Measurements from ENCODE around the gene APOO.

The APOO gene

GRCh38 chrX:23845351-23845817 is 62.4 kb downstream of the APOO start:
- TF ChIP-seq NFIC (IDR thresholded peaks at IDR 0.05) (no peak), RAD21 (IDR thresholded peaks at IDR 0.05; ENCODE audit: low read depth) (no peak), TCF12 (IDR thresholded peaks at IDR 0.05; ENCODE audit: low read depth) (no peak)

DNA sequence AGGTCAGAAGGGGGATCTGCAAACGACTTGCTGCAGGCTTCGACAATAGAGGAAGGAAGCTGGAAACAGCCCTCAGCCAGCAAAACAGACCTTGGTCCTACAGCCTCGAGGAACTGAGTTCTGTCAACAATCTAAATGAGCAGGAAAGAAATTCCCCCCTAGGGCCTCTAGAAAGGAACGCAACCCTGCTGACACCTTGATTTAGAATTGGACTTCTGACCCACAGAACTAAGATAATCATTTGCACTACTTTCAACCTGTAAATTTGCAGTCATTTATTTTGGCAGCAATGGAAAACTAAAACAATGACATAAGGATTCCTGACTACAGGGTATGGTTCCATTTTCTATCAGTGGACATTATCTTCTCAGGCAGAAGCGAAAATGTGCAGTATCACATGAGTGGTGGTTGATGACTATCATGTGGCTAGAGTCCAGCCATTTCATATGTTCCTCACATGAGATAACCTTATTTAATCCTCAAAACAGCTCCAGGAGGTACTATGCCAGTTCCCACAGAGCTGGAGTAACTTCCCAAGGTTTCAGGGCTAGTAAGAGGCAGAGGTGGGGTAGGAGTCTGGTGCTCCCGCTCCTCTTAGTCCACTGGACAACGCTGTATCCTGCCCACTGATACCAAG is 63.1 kb downstream of the APOO start:
- TF ChIP-seq, protein P1, sequence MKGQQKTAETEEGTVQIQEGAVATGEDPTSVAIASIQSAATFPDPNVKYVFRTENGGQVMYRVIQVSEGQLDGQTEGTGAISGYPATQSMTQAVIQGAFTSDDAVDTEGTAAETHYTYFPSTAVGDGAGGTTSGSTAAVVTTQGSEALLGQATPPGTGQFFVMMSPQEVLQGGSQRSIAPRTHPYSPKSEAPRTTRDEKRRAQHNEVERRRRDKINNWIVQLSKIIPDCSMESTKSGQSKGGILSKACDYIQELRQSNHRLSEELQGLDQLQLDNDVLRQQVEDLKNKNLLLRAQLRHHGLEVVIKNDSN (IDR thresholded peaks at IDR 0.05), result no peak
- TF ChIP-seq, protein P2, sequence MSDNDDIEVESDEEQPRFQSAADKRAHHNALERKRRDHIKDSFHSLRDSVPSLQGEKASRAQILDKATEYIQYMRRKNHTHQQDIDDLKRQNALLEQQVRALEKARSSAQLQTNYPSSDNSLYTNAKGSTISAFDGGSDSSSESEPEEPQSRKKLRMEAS (IDR thresholded peaks at IDR 0.05), result no peak
- TF ChIP-seq ZBTB7A (IDR thresholded peaks at IDR 0.05; ENCODE audit: low read depth) (no peak), NFIC (IDR thresholded peaks at IDR 0.05) (no peak), YY1 (IDR thresholded peaks at IDR 0.05; ENCODE audit: low read depth) (no peak), FOXM1 (IDR thresholded peaks at IDR 0.05; ENCODE audit: borderline replicate concordance, low read depth) (no peak)

GRCh38 chrX:23841847-23842522 is 65.8 kb downstream of the APOO start:
- TF ChIP-seq CEBPB (IDR thresholded peaks at IDR 0.05) (no peak), CREB1 (IDR thresholded peaks at IDR 0.05; ENCODE audit: low read depth) (no peak), TAF1 (IDR thresholded peaks at IDR 0.05; ENCODE audit: low read depth) (no peak)
- TF ChIP-seq, protein P2 (IDR thresholded peaks at IDR 0.05), result no peak

GRCh38 chrX:23840674-23841073 is 67.1 kb downstream of the APOO start:
- TF ChIP-seq RAD21 (IDR thresholded peaks at IDR 0.05; ENCODE audit: low read depth), result no peak

- TF ChIP-seq EP300 (IDR thresholded peaks at IDR 0.05; ENCODE audit: borderline replicate concordance), result no peak
- no peak for TF ChIP-seq TAF1 (IDR thresholded peaks at IDR 0.05; ENCODE audit: low read depth)
- no peak for TF ChIP-seq TEAD4 (IDR thresholded peaks at IDR 0.05)
- no peak for TF ChIP-seq FOXM1 (IDR thresholded peaks at IDR 0.05; ENCODE audit: borderline replicate concordance, low read depth)
- TF ChIP-seq, protein P1 (IDR thresholded peaks at IDR 0.05), result no peak
- TF ChIP-seq, protein P2 (IDR thresholded peaks at IDR 0.05), result no peak
Measured at GRCh38 chrX:23838953-23839352, 68.8 kb downstream of the APOO start.

- TF ChIP-seq TEAD4 (IDR thresholded peaks at IDR 0.05) (no peak), CREB1 (IDR thresholded peaks at IDR 0.05; ENCODE audit: low read depth) (no peak)
- TF ChIP-seq, protein P1 (IDR thresholded peaks at IDR 0.05), result no peak
Measured at GRCh38 chrX:23832721-23833120, 75.0 kb downstream of the APOO start.

- TF ChIP-seq FOXM1 (IDR thresholded peaks at IDR 0.05; ENCODE audit: borderline replicate concordance, low read depth) (no peak), NFIC (IDR thresholded peaks at IDR 0.05) (no peak), ZBTB7A (IDR thresholded peaks at IDR 0.05; ENCODE audit: low read depth) (no peak), TAF1 (IDR thresholded peaks at IDR 0.05; ENCODE audit: low read depth) (no peak), CREB1 (IDR thresholded peaks at IDR 0.05; ENCODE audit: low read depth) (no peak), TEAD4 (IDR thresholded peaks at IDR 0.05) (no peak), EP300 (IDR thresholded peaks at IDR 0.05; ENCODE audit: borderline replicate concordance) (no peak), RAD21 (IDR thresholded peaks at IDR 0.05; ENCODE audit: low read depth) (no peak), TCF12 (IDR thresholded peaks at IDR 0.05; ENCODE audit: low read depth) (no peak), EGR1 (IDR thresholded peaks at IDR 0.05) (no peak), CEBPB (IDR thresholded peaks at IDR 0.05) (no peak)
- TF ChIP-seq, protein P1 (IDR thresholded peaks at IDR 0.05), result no peak
- TF ChIP-seq, protein P2 (IDR thresholded peaks at IDR 0.05), result no peak
Measured at GRCh38 chrX:23828881-23829280, 78.9 kb downstream of the APOO start.

- TF ChIP-seq YY1 (IDR thresholded peaks at IDR 0.05; ENCODE audit: low read depth) (no peak), CREB1 (IDR thresholded peaks at IDR 0.05; ENCODE audit: low read depth) (no peak), EP300 (IDR thresholded peaks at IDR 0.05; ENCODE audit: borderline replicate concordance) (no peak), RAD21 (IDR thresholded peaks at IDR 0.05; ENCODE audit: low read depth) (no peak), ZBTB7A (IDR thresholded peaks at IDR 0.05; ENCODE audit: low read depth) (no peak), TEAD4 (IDR thresholded peaks at IDR 0.05) (no peak), TAF1 (IDR thresholded peaks at IDR 0.05; ENCODE audit: low read depth) (no peak), TCF12 (IDR thresholded peaks at IDR 0.05; ENCODE audit: low read depth) (no peak), NFIC (IDR thresholded peaks at IDR 0.05) (no peak), EGR1 (IDR thresholded peaks at IDR 0.05) (no peak), FOXM1 (IDR thresholded peaks at IDR 0.05; ENCODE audit: borderline replicate concordance, low read depth) (no peak), CEBPB (IDR thresholded peaks at IDR 0.05) (no peak)
- TF ChIP-seq, protein P1 (IDR thresholded peaks at IDR 0.05), result no peak
- TF ChIP-seq, protein P2 (IDR thresholded peaks at IDR 0.05), result no peak
- TF ChIP-seq, protein P3, sequence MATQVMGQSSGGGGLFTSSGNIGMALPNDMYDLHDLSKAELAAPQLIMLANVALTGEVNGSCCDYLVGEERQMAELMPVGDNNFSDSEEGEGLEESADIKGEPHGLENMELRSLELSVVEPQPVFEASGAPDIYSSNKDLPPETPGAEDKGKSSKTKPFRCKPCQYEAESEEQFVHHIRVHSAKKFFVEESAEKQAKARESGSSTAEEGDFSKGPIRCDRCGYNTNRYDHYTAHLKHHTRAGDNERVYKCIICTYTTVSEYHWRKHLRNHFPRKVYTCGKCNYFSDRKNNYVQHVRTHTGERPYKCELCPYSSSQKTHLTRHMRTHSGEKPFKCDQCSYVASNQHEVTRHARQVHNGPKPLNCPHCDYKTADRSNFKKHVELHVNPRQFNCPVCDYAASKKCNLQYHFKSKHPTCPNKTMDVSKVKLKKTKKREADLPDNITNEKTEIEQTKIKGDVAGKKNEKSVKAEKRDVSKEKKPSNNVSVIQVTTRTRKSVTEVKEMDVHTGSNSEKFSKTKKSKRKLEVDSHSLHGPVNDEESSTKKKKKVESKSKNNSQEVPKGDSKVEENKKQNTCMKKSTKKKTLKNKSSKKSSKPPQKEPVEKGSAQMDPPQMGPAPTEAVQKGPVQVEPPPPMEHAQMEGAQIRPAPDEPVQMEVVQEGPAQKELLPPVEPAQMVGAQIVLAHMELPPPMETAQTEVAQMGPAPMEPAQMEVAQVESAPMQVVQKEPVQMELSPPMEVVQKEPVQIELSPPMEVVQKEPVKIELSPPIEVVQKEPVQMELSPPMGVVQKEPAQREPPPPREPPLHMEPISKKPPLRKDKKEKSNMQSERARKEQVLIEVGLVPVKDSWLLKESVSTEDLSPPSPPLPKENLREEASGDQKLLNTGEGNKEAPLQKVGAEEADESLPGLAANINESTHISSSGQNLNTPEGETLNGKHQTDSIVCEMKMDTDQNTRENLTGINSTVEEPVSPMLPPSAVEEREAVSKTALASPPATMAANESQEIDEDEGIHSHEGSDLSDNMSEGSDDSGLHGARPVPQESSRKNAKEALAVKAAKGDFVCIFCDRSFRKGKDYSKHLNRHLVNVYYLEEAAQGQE (IDR thresholded peaks at IDR 0.05; ENCODE audit: low read depth), result no peak
Measured at GRCh38 chrX:23826653-23827052, 81.1 kb downstream of the APOO start.
